ENCODE data around the gene MYO15B.

MYO15B gene

DNA sequence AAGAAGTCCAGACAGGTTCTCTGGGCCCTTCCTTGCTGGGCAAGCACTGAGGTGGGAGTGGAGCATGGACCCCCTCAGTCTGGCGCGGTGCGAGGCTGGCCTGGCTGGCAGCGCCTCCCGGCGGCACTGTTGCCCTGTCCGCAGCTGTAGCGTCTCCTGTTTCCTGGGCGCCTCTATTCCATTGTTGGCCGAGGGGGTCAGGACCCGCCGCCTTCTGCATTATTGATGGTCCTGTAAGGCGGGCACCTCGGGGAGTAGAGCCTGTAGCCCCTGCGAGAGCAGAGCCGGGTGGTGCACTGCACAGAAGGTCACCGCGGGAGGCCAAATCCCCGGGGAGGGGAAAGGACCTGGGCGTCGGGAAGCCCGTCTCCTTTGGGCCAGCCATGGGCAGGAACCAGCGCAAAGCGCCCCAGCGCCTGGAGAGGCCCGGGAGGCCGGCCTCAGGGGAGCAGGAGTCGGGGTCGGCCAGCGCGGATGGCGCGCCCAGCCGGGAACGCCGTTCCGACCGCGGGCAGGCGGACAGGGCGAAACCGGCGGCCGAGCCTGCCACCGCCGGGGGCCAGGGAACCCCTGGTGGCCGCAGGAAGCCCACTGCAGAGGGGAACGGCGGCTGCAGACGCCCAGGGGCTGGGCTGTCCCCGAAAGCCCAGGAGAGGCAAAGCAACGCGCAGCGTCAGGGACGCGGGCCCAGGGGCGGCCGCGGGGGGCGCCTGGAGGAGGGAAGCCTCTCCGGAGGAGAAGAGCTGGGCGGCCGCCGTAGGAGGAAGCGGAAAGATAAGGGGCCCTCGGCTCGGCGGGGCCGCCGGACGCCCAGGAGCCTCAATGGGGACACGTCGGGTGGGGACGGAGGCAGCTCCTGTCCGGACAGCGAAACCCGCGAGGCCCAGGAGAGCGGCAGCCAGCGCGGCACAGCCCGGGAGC lies at the start of gene MYO15B:
Gene MYO15B, plus strand, starts transcription at position 126 of the 921 bp plus-strand sequence. Its CDS starts 258 bp downstream, at position 384.
- no peak for DNase-seq

GRCh38 chr17:75539967-75540729 lies 47.5 kb upstream of the MYO15B start:
- DNase-seq: no peak

DNA sequence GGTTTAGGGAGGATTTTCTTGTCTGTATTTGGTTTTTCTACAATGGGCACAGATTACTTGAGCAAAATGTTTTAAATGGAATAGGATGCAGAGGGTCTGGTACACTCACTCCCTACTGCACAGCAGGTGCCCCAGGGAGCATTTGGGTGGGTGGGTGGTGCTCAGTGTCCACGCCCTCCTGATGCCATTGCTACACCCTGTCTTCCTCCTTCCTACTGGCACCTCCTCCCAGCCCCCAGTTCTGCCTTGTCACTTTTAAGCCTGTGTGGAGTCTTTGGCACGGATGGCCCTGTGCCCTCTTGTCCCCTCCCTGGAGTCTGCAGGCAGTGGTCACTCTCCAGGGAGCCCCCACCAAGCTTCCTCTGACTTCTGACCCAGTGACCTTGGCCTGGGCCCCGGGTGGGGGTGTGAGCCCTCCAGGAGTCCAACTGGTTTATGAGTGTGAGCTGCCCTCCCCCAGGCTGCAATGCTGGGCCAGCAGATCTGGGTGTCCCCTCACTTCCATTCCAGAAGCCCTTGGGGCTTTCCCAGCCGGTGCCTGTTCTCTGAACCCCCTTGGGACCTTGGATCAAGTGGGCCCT lies 46.6 kb upstream of the MYO15B start:
- no peak for DNase-seq

DNA sequence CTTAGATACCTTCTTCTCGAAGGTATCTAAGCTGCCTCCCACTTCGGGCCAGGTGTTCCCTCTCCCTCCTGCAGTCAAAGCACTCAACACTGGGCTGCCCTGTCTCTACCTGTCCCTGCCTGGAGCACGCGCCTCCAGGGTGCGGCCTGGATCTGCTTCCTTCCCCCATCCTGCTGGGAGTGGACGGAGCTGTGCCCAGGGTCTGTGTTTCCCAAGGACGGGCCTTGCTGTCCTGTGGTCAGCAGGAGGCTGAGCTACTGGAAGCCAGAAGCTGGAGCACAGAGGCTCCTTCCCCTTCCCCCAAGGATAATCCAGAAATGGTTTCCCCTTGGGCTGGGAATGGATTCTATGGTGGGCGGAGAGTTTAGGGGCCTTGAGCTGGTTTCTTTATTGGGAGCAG lies 45.4 kb upstream of the MYO15B start:
- no peak for DNase-seq

GRCh38 chr17:75542728-75543336 lies 44.8 kb upstream of the MYO15B start:
- DNase-seq: no peak

- DNase-seq: no peak
Observed at GRCh38 chr17:75544250-75544649, 43.4 kb upstream of the MYO15B start.

- no peak for DNase-seq
Observed at GRCh38 chr17:75546181-75546580, 41.4 kb upstream of the MYO15B start.

DNA sequence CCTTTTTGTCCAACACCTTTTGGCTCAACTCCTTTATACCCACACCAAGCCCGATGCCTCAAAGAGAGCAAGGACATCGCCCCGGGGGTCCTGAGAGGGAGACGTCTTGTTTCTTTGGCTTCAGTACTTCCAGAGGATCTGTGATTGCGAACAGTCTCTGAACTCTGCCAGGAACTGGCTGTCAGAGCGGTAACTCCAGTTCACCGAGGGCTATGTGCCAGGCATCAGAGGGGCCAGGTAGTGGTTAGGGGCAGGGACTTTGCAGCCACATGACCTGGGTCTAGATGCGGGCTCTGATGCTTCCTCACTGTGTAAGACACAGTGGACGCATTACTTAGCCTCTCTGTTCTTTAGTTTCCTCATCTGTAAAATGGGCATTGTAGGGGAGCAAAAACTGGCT lies 40.5 kb upstream of the MYO15B start:
- DNase-seq: no peak

GRCh38 chr17:75548813-75549212 lies 38.8 kb upstream of the MYO15B start:
- no peak for DNase-seq

DNA sequence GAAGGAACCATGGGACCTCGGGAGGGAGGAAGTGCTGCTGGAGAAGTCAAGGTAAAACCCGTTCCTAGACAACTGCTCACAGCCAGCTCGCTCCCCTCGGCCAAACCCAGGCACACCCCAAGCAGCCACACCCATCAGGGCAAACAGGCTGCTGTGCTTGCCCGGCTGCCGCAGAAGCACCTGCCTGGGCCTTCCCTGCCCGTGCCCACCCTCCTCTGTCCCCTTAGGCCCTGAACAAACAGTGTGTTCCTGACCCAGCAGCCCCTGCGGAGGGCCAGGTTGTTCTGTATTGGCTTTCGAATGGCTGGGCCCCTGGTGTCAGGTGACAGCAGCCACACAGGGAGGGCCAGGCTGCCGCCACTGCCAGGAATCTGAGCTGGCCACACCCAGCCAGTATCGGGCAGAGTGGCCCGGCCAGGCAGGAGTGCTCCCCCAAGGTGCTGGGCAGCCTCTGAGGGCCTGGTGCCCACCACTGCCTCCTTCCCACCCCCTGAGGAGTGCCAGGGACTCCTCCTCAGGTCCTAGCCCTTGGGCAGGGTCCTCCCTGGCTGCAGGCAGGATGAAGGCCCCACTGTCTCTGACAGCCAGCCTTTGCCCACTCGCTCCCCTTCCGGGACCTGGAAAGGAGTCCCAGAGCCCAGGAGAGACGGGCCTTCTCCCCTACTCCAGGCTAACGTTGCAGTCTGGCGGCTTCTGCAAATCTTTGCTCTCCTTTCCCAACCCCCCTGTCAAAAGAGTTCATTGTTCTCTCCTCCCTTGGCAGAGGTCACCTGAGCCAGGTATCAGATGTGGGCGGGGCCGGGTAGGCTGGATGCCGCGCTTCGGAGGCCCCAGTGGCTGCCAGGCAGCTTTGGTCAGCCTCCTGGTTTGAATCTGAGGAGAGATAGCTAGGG lies 38.1 kb upstream of the MYO15B start:
- no peak for DNase-seq

DNA sequence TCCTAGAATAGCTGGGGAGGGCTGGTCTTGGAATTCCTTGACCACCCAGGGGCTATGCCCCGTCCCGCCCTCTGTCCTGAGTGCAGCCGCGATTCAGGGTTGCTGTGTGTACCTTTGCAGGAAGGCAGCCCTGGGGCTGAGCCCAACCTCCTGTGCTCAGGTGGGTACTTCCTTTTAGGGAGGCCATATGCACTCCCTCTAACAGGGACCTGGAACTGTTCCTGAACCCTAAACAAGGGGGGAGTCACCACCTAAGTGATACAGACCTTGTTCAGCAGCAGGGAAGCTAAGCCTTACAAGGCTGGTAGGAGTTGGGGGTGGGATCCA lies 37.5 kb upstream of the MYO15B start:
- DNase-seq: no peak

DNA sequence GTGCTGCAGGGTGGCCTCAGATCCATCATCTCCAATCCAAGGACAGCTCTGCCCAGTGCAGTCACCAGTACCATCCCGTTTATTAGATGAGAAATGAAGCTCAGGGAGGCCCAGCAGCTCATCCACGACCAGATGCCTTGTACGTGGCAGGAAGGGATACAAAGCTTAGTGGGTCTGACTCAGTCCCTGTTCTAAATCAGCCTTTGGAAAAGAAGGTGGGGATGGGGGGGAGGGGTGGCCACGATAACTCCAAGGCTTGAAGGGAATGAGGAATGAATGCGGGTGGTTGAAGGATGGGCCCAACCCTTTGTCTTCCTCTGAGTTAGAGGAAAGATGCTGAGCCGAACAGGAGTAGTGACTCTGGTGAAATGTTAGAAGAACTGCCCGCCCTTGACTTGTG lies 36.3 kb upstream of the MYO15B start:
- DNase-seq: no peak

DNA sequence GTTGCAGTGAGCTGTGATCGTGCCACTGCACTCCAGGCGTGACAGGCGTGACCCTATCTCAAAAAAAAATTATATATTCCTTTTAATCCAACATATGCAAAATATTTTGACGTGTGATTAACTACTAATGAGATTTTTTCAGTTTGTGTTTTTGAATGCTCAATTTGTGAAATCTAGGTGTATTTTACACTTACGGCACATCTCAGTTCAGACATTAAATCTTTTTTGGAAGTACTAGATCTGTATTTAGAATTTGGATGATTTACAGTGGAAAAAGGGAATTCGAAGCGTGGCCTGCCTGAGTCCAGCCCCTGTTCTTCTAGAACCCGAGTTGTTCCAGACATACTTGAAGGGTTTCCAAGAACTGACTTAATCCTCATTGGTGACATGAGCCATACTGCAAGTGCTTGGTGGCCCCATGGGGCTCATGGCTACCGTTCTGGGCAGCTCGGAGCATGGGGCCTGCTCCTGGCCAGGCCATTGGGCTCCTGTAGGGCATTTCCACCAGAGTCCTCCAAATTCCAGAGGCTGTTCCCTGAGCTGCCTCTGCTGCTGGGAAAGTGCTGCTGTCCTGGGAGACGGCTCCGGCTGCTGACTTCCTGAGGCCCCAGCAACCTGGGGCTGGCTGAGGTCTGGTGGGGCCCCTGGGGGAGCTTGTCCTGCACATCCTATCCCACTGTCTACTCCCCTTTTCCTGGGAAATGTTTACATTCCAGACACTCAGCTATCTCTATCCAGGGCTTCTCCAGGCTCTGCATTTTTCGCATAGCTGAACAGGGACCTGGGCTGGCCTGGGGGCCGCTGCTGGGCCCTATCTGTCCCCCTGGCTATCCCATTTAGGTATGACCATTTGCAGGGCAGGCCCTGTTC lies 34.9 kb upstream of the MYO15B start:
- no peak for DNase-seq

DNA sequence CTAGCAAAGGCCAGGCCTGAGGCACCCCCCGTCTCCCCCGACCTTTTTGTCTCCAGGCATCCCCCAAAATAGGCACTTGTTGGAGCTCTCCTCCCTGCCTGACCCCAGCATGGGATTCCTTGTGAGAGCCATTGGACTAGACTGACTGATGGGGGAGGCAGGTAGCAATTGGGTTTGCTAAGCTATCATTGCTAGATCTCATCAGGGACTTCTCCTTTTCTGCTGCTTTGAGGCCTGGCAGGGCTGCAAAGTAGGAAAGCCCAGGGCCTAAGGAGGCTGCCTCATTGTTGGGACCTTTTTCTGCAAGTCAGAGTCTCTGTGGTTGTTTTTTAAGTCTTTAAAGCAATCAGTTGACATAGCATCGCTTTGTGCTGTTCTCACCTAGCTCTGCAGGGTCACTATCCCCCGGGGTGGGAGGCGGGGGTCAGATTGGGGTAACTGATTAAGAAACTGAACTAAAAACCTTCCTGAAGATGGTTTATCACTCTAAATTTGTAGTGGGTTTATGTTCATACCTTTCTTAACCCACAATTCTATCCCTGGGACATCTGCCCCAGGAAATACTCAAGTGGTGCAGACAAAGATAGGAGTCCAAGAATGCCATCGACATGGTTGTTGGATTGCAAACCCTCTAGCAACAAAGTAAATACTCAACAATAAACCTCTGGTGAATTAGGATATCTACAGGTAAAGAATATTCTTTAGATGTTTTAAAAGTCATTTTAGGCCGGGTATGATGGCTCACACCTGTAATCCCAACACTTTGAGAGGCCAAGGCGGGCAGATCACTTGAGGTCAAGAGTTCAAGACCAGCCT lies 34.1 kb upstream of the MYO15B start:
- DNase-seq: no peak

- DNase-seq: no peak
Observed at GRCh38 chr17:75555679-75556153, 31.9 kb upstream of the MYO15B start.

DNA sequence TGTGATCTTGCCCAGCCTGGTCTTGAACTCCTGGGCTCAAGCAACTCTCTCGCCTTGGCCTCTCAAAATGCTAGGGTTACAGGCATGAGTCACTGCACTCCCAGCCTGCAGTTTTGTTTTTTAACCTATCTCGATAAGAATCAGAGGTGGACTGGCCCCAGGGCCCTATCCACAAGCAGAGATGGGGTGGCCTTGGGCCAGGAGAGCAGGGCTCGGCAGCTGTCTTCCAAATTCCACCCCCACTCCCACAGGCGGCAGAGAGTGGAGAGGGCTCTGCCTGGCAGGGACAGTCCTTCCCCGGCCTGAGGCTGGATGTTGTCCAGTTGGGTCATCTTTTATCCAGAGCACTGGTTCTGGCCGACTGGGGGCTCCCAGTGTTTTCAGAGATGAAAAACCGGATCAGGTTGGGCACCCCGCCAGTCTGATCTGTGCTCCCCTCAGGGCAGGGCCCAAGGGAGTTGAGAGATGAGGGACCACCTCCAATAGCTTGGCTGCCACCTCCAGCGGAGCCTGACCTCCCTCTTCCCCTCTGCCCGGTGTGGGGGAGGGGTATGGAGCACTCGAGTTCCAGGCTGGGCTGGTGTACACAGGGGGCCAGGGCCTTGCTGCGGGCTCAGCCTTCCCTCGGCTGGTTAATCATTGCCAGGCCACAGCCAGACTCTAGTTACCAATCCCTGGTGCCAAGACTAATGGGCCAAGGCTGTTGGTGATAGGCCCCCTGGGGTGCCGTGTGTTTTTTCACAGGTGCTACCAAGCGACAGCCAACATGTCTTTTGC lies 30.3 kb upstream of the MYO15B start:
- no peak for DNase-seq

GRCh38 chr17:75557852-75558665 lies 29.5 kb upstream of the MYO15B start:
- DNase-seq: no peak

Measured in SIG-M5 (cell line).